Muscle layer of colon (tissue), 2 donors: ENCODE results near the gene SOSTDC1.
A peak's percentile ranks its signal among the peaks of the same experiment; 100 is the strongest.
"Not testable (repeated sequence)": the region's sequence is repeated elsewhere in the genome, so short reads cannot be mapped to it uniquely, and the experiment has no call there.

Experiments
- H3K27ac ChIP-seq: one replicate; pipeline ENCODE4 v1.7.0; 2013; ENCODE audit warnings: low read depth, mild to moderate bottlenecking, low read length, moderate library complexity
- H3K27me3 ChIP-seq, 2 donors: one replicate each; pipeline ENCODE4 v1.7.0; 2013; ENCODE audit warnings: low read length in 2 of 2, mild to moderate bottlenecking in 2 of 2; ENCODE audit not compliant: insufficient read depth in 2 of 2, control insufficient read depth in 1 of 2
- H3K36me3 ChIP-seq: one replicate; pipeline ENCODE4 v1.7.0; 2013; ENCODE audit warnings: mild to moderate bottlenecking, low read length; ENCODE audit not compliant: insufficient read depth
- H3K4me1 ChIP-seq: one replicate; pipeline ENCODE4 v1.7.0; 2013; ENCODE audit warnings: mild to moderate bottlenecking, low read length; ENCODE audit not compliant: insufficient read depth
- H3K4me3 ChIP-seq, 2 donors: one replicate each; pipeline ENCODE4 v1.7.0; 2013; ENCODE audit warnings: low read length in 2 of 2, low read depth in 1 of 2, mild to moderate bottlenecking in 1 of 2, moderate library complexity in 1 of 2
- H3K9ac ChIP-seq: one replicate; pipeline ENCODE4 v1.7.0; 2013; ENCODE audit warnings: low read length
- H3K9me3 ChIP-seq: one replicate; pipeline ENCODE4 v1.7.0; 2013; ENCODE audit warnings: mild to moderate bottlenecking, low read length
- donor health status: abdominal sarcoma.
- donor health status: Adenocarcinoma of cecum.

Gene SOSTDC1

GRCh38 chr7:16465469-16466361 is at the start of gene SOSTDC1:
TSS of gene SOSTDC1 (minus strand) at chr7:16465738. CDS start at chr7:16465668, 70 bp downstream.
- H3K36me3 ChIP-seq, result no peaks in the 10 kb centered on the region
- H3K27me3 ChIP-seq, result no peaks in the 10 kb centered on the region
- peak within 1 kb of the TSS; percentile 36 to 47 for H3K4me3 ChIP-seq
- peak within 1 kb of the TSS; percentile 47 for H3K9ac ChIP-seq
- peak within 1 kb of the TSS; percentile 70 for H3K27ac ChIP-seq
- H3K4me1 ChIP-seq, result no peaks in the 10 kb centered on the region
- no peaks in the 10 kb centered on the region for H3K9me3 ChIP-seq

GRCh38 chr7:16514729-16515128 is 49.2 kb upstream of the SOSTDC1 start:
- no peaks in the 10 kb centered on the region for H3K36me3 ChIP-seq
- no peaks in the 10 kb centered on the region for H3K9me3 ChIP-seq
- H3K9ac ChIP-seq, result no peak overlapping the region
- no peaks in the 10 kb centered on the region for H3K4me1 ChIP-seq
- no peak overlapping the region for H3K27ac ChIP-seq
- H3K4me3 ChIP-seq, result no peak overlapping the region
- H3K27me3 ChIP-seq, result no peaks in the 10 kb centered on the region

GRCh38 chr7:16514271-16514670 is 48.7 kb upstream of the SOSTDC1 start:
- Histone ChIP-seq H3K9ac (no peak overlapping the region), H3K4me3 (no peak overlapping the region), H3K27ac (no peak overlapping the region), H3K9me3 (no peaks in the 10 kb centered on the region), H3K36me3 (no peaks in the 10 kb centered on the region), H3K4me1 (no peaks in the 10 kb centered on the region), H3K27me3 (no peaks in the 10 kb centered on the region)

GRCh38 chr7:16512097-16512496 is 46.6 kb upstream of the SOSTDC1 start:
- Histone ChIP-seq H3K36me3 (no peaks in the 10 kb centered on the region), H3K27me3 (no peaks in the 10 kb centered on the region), H3K9ac (no peak overlapping the region), H3K4me3 (no peak overlapping the region), H3K27ac (no peak overlapping the region), H3K4me1 (no peaks in the 10 kb centered on the region), H3K9me3 (no peaks in the 10 kb centered on the region)

GRCh38 chr7:16511314-16511713 is 45.8 kb upstream of the SOSTDC1 start:
- Histone ChIP-seq H3K4me3 (no peak overlapping the region), H3K36me3 (no peaks in the 10 kb centered on the region), H3K27me3 (no peaks in the 10 kb centered on the region), H3K4me1 (no peaks in the 10 kb centered on the region), H3K9ac (no peak overlapping the region), H3K27ac (no peak overlapping the region), H3K9me3 (no peaks in the 10 kb centered on the region)

GRCh38 chr7:16509829-16510228 is 44.3 kb upstream of the SOSTDC1 start:
- H3K9me3 ChIP-seq, result no peaks in the 10 kb centered on the region
- H3K36me3 ChIP-seq, result no peaks in the 10 kb centered on the region
- H3K27me3 ChIP-seq, result no peaks in the 10 kb centered on the region
- no peak overlapping the region for H3K27ac ChIP-seq
- no peaks in the 10 kb centered on the region for H3K4me1 ChIP-seq
- no peak overlapping the region for H3K4me3 ChIP-seq
- H3K9ac ChIP-seq, result no peak overlapping the region

GRCh38 chr7:16506422-16506821 is 40.9 kb upstream of the SOSTDC1 start:
- H3K9me3 ChIP-seq, H3K4me3 ChIP-seq, H3K27ac ChIP-seq, H3K9ac ChIP-seq, H3K36me3 ChIP-seq, H3K27me3 ChIP-seq, H3K4me1 ChIP-seq: not testable (repeated sequence)

- Histone ChIP-seq H3K27me3 (no peaks in the 10 kb centered on the region), H3K9me3 (no peaks in the 10 kb centered on the region), H3K4me3 (no peak overlapping the region), H3K9ac (no peak overlapping the region), H3K27ac (no peak overlapping the region), H3K36me3 (no peaks in the 10 kb centered on the region), H3K4me1 (no peaks in the 10 kb centered on the region)
These were observed 38.5 kb upstream of the SOSTDC1 start for GRCh38 chr7:16504019-16504418.

GRCh38 chr7:16502303-16502702 is 36.8 kb upstream of the SOSTDC1 start:
- no peak overlapping the region for H3K4me3 ChIP-seq
- H3K36me3 ChIP-seq, result no peaks in the 10 kb centered on the region
- no peaks in the 10 kb centered on the region for H3K27me3 ChIP-seq
- H3K4me1 ChIP-seq, result no peaks in the 10 kb centered on the region
- H3K27ac ChIP-seq, result no peak overlapping the region
- H3K9me3 ChIP-seq, result no peaks in the 10 kb centered on the region
- H3K9ac ChIP-seq, result no peak overlapping the region

GRCh38 chr7:16498122-16498521 is 32.6 kb upstream of the SOSTDC1 start:
- Histone ChIP-seq H3K27me3 (no peaks in the 10 kb centered on the region), H3K4me3 (no peak overlapping the region), H3K4me1 (no peaks in the 10 kb centered on the region), H3K9me3 (no peaks in the 10 kb centered on the region), H3K27ac (no peak overlapping the region), H3K9ac (no peak overlapping the region), H3K36me3 (no peaks in the 10 kb centered on the region)

- no peak overlapping the region for H3K9ac ChIP-seq
- H3K4me1 ChIP-seq, result no peaks in the 10 kb centered on the region
- H3K4me3 ChIP-seq, result no peak overlapping the region
- no peaks in the 10 kb centered on the region for H3K27me3 ChIP-seq
- no peak overlapping the region for H3K27ac ChIP-seq
- no peaks in the 10 kb centered on the region for H3K36me3 ChIP-seq
- H3K9me3 ChIP-seq, result no peaks in the 10 kb centered on the region
These were observed 29.6 kb upstream of the SOSTDC1 start for GRCh38 chr7:16494955-16495719.
